ACC112 (cell line): ENCODE measurements around the gene ANTXR2.

ENCODE experiments used
- H2AFZ ChIP-seq: fragments of 200-600 bp; sonication (generic); one replicate; pipeline ENCODE4 v1.6.0; 2017; ENCODE audit warnings: antibody characterized with exemption, low read length; ENCODE audit not compliant: unreplicated experiment
- H3K27ac ChIP-seq: fragments of 200-600 bp; sonication (generic); 2 replicates; pipeline ENCODE4 v1.5.1; 2014; ENCODE audit warnings: low read depth, mild to moderate bottlenecking, antibody characterized with exemption, low read length, moderate library complexity
- H3K27me3 ChIP-seq: fragments of 200-600 bp; sonication (generic); 2 replicates; pipeline ENCODE4 v1.6.1; 2014; ENCODE audit warnings: mild to moderate bottlenecking, antibody characterized with exemption, low read length, moderate library complexity, mixed read lengths; ENCODE audit not compliant: insufficient read depth
- H3K36me3 ChIP-seq: fragments of 200-600 bp; sonication (generic); 2 replicates; pipeline ENCODE4 v1.6.1; 2016; ENCODE audit warnings: mild to moderate bottlenecking, antibody characterized with exemption, low read length, moderate library complexity, mixed read lengths; ENCODE audit not compliant: insufficient read depth
- H3K4me1 ChIP-seq: fragments of 200-600 bp; sonication (generic); one replicate; pipeline ENCODE4 v1.6.1; 2016; ENCODE audit warnings: low read length, mixed read lengths; ENCODE audit not compliant: insufficient read depth, unreplicated experiment, control insufficient read depth
- H3K4me3 ChIP-seq: fragments of 200-600 bp; sonication (generic); 2 replicates; pipeline ENCODE4 v1.5.1; 2014; ENCODE audit warnings: mild to moderate bottlenecking, low read depth, low read length
- H3K79me2 ChIP-seq: fragments of 200-600 bp; sonication (generic); one replicate; pipeline ENCODE4 v1.6.0; 2016; ENCODE audit warnings: low read length; ENCODE audit not compliant: control insufficient read depth, unreplicated experiment, insufficient read depth

The ANTXR2 gene

GRCh38 chr4:80024335-80024734, 48.7 kb downstream of the ANTXR2 start:
- Histone ChIP-seq H3K36me3 (peaks cover 40% of the 10 kb centered on the region), H3K27ac (no peak overlapping the region), H3K79me2 (peaks cover 3% of the 10 kb centered on the region), H3K4me1 (peaks cover 18% of the 10 kb centered on the region), H2AFZ (no peak overlapping the region), H3K27me3 (no peaks in the 10 kb centered on the region), H3K4me3 (no peak overlapping the region)

GRCh38 chr4:80022282-80022681, 50.7 kb downstream of the ANTXR2 start:
- H3K4me3 ChIP-seq, result no peak overlapping the region
- H3K4me1 ChIP-seq, result peaks cover 28% of the 10 kb centered on the region
- H3K27ac ChIP-seq, result peak overlapping the region; percentile 62; the same call in 1 of the 2 replicates
- no peak overlapping the region for H2AFZ ChIP-seq
- peaks cover 30% of the 10 kb centered on the region for H3K36me3 ChIP-seq
- H3K27me3 ChIP-seq, result no peaks in the 10 kb centered on the region
- peaks cover 3% of the 10 kb centered on the region for H3K79me2 ChIP-seq

DNA sequence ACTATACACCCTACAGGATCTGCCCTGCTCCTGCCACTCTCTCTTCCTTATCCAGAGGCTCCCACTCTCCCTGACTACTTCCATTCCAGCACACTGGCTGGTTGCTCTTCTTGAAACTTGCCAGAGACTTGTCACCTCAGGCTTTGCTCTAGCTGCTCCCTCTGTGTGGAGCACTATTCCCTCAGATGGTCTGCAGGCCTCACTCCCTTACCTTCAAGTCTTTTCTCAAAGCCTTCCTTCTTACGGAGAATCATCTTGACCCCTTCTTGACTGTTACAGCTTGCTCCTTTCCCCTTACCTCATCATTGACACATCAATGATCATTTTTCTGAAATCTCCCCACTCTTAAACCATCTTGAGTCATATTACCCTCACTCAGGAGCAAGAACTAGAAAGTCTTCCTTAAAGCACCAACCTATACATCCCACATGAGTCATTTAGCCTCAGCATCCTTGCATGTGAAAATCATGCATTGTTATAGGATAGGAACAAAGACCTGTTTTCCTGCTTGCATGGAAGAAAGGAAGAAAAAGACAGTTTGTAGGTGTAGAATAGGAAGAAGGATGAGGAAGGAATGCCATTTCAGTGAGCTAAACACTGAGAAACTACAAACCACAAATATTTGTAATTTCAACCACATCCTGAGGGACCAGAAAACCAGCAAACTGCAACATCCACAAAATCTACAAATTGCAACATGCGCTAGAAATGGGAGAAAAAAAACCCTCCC, 55.7 kb downstream of the ANTXR2 start:
- H3K36me3 ChIP-seq, result peaks cover 26% of the 10 kb centered on the region
- H2AFZ ChIP-seq, result no peak overlapping the region
- peaks cover 17% of the 10 kb centered on the region for H3K79me2 ChIP-seq
- no peak overlapping the region for H3K4me3 ChIP-seq
- H3K27me3 ChIP-seq, result no peaks in the 10 kb centered on the region
- H3K27ac ChIP-seq, result peak overlapping the region; percentile 88
- peaks cover 53% of the 10 kb centered on the region for H3K4me1 ChIP-seq

DNA sequence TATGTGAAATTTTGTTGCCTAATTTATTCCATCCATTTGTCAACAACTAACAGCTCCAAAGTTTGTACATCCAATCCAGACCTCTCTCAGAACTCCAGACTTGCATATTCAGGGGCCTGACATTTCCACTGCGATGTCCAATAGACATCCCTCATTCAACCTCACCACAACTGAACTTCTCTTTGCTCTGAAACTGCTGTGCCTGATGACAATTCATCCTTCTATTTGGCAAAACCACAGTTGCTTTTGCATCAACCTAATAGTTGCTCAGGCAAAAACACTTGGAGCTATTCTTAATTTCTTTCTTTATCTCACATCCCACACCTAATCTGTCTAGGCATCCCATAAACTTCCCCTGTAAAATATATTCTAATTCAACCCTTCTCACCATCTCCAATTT, 56.5 kb downstream of the ANTXR2 start:
- H3K4me1 ChIP-seq, result peaks cover 52% of the 10 kb centered on the region
- peak overlapping the region; percentile 88 for H3K27ac ChIP-seq
- peaks cover 17% of the 10 kb centered on the region for H3K79me2 ChIP-seq
- no peak overlapping the region for H2AFZ ChIP-seq
- H3K36me3 ChIP-seq, result peaks cover 23% of the 10 kb centered on the region
- no peak overlapping the region for H3K4me3 ChIP-seq
- H3K27me3 ChIP-seq, result no peaks in the 10 kb centered on the region

DNA sequence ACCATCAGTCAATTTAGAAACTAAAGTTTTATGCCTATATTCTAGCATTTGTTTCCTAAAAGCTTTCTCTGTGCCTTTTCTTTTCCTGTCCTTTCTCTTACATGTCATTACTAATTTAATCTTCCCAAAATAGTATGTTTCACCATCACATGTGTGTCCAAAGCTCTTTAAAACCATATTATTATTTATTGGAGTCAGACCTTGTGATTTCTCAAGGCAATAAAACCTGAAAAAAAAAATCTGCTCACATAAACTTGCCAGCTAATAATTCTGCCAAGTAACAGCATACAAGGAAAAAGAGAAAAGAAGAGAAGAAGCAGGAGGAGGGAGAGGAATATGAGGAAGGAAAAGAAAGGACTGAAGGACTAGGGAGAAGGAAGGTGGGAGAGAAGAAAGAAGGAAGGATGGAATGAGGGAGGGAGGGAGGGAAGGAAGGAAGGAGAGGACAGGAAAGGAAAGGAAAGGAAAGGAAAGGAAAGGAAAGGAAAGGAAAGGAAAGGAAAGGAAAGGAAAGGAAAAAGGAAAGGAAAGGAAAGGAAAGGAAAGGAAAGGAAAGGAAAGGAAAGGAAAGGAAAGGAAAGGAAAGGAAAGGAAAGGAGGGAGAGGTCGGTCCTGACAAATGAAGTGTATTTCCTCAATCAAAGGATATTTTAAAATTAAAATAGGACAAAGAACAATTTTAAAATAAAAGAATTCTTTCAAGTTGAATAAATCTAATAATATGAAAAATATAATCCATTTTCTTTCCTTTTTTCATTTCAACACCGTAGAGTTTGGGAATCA, 57.4 kb downstream of the ANTXR2 start:
- Histone ChIP-seq H3K36me3 (peaks cover 21% of the 10 kb centered on the region), H2AFZ (no peak overlapping the region), H3K4me3 (no peak overlapping the region), H3K27ac (no peak overlapping the region), H3K79me2 (peaks cover 17% of the 10 kb centered on the region), H3K4me1 (peaks cover 47% of the 10 kb centered on the region), H3K27me3 (no peaks in the 10 kb centered on the region)

GRCh38 chr4:80014531-80014930, 58.5 kb downstream of the ANTXR2 start:
- Histone ChIP-seq H3K27me3 (no peaks in the 10 kb centered on the region), H3K36me3 (peaks cover 21% of the 10 kb centered on the region), H3K4me1 (peaks cover 42% of the 10 kb centered on the region), H3K27ac (no peak overlapping the region), H3K4me3 (no peak overlapping the region), H2AFZ (no peak overlapping the region), H3K79me2 (peaks cover 21% of the 10 kb centered on the region)

GRCh38 chr4:80012291-80012690, 60.7 kb downstream of the ANTXR2 start:
- no peaks in the 10 kb centered on the region for H3K27me3 ChIP-seq
- peaks cover 42% of the 10 kb centered on the region for H3K4me1 ChIP-seq
- peak overlapping the region; percentile 63 for H3K4me3 ChIP-seq
- H3K36me3 ChIP-seq, result peaks cover 26% of the 10 kb centered on the region
- H2AFZ ChIP-seq, result no peak overlapping the region
- H3K27ac ChIP-seq, result peak overlapping the region; percentile 89
- H3K79me2 ChIP-seq, result peaks cover 26% of the 10 kb centered on the region

GRCh38 chr4:80011636-80012236, 61.3 kb downstream of the ANTXR2 start:
- Histone ChIP-seq H3K36me3 (peaks cover 28% of the 10 kb centered on the region), H3K27ac (peak overlapping the region; percentile 89), H3K4me3 (peak overlapping the region; percentile 63), H3K4me1 (peaks cover 42% of the 10 kb centered on the region), H3K79me2 (peaks cover 26% of the 10 kb centered on the region), H2AFZ (peak overlapping the region; percentile 82), H3K27me3 (no peaks in the 10 kb centered on the region)

GRCh38 chr4:80010316-80010715, 62.7 kb downstream of the ANTXR2 start:
- no peak overlapping the region for H2AFZ ChIP-seq
- H3K4me3 ChIP-seq, result no peak overlapping the region
- H3K4me1 ChIP-seq, result peaks cover 48% of the 10 kb centered on the region
- peak overlapping the region; percentile 16 for H3K27ac ChIP-seq
- H3K79me2 ChIP-seq, result peaks cover 22% of the 10 kb centered on the region
- H3K27me3 ChIP-seq, result no peaks in the 10 kb centered on the region
- peaks cover 31% of the 10 kb centered on the region for H3K36me3 ChIP-seq

DNA sequence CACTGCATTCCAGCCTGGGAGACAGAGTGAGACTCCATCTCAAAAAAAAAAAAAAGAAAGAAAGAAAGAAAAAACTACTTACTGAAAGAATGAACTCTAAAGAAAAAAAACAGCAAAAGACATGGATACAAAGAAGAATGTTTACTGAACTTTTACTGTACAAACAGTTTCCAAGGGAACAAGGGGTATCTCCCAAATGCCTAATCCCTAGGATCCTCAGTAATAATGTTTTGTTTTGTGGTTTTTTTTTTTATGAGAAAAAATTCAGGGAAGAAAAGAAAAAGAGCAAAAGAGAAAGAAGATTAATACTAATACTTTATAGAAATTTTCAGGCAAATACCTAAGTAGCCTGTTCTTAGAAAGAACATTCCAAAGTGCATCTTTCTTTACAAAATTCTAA, 63.2 kb downstream of the ANTXR2 start:
- Histone ChIP-seq H3K27ac (peak overlapping the region; percentile 16; the same call in 1 of the 2 replicates), H3K36me3 (peaks cover 31% of the 10 kb centered on the region), H3K79me2 (peaks cover 20% of the 10 kb centered on the region), H3K27me3 (no peaks in the 10 kb centered on the region), H3K4me1 (peaks cover 48% of the 10 kb centered on the region), H2AFZ (no peak overlapping the region), H3K4me3 (no peak overlapping the region)
